ENCODE results near the gene HBS1L.

Gene HBS1L

GRCh38 chr6:135054569-135055498 is at the start of gene HBS1L:
HBS1L (minus strand) TSS chr6:135054822; CDS start chr6:135054691, 131 bp downstream.
- peak; percentile 98 to 99 for ATAC-seq

GRCh38 chr6:135104199-135104598 is 49.6 kb upstream of the HBS1L start:
- no peak for ATAC-seq

- no peak for ATAC-seq
These were observed 47.6 kb upstream of the HBS1L start for GRCh38 chr6:135102191-135102590.

GRCh38 chr6:135097172-135097571 is 42.5 kb upstream of the HBS1L start:
- ATAC-seq: no peak

- ATAC-seq: no peak
These were observed 41.9 kb upstream of the HBS1L start for GRCh38 chr6:135096403-135097130.

- ATAC-seq: no peak
These were observed 41.1 kb upstream of the HBS1L start for GRCh38 chr6:135095716-135096115.

- ATAC-seq: peak; percentile 91 to 93
These were observed 39.8 kb upstream of the HBS1L start for GRCh38 chr6:135094403-135094821.

- ATAC-seq: no peak
These were observed 39.0 kb upstream of the HBS1L start for GRCh38 chr6:135093578-135093977.

GRCh38 chr6:135092724-135093123 is 38.1 kb upstream of the HBS1L start:
- ATAC-seq: no peak

GRCh38 chr6:135090819-135091218 is 36.2 kb upstream of the HBS1L start:
- no peak for ATAC-seq

GRCh38 chr6:135089901-135090300 is 35.3 kb upstream of the HBS1L start:
- no peak for ATAC-seq

GRCh38 chr6:135088818-135089809 is 34.5 kb upstream of the HBS1L start:
- ATAC-seq: peak; percentile 88 to 90

GRCh38 chr6:135088281-135088680 is 33.7 kb upstream of the HBS1L start:
- ATAC-seq: peak in 1 of 2 donors; percentile 14

- ATAC-seq: peak; percentile 15 to 30
These were observed 33.2 kb upstream of the HBS1L start for GRCh38 chr6:135087803-135088202.

- ATAC-seq: no peak
These were observed 32.8 kb upstream of the HBS1L start for GRCh38 chr6:135087403-135087802.

GRCh38 chr6:135086414-135086764 is 31.8 kb upstream of the HBS1L start:
- peak; percentile 29 to 42 for ATAC-seq

- ATAC-seq: no peak
These were observed 31.2 kb upstream of the HBS1L start for GRCh38 chr6:135085700-135086413.

GRCh38 chr6:135084916-135085269 is 30.3 kb upstream of the HBS1L start:
- ATAC-seq: no peak

GRCh38 chr6:135084001-135084915 is 29.6 kb upstream of the HBS1L start:
- ATAC-seq: no peak

- no peak for ATAC-seq
These were observed 27.3 kb upstream of the HBS1L start for GRCh38 chr6:135081966-135082365.

- ATAC-seq: no peak
These were observed 20.4 kb upstream of the HBS1L start for GRCh38 chr6:135075018-135075417.

Data from activated CD4-positive, CD25-positive, alpha-beta regulatory T cell treated with anti-CD3 and anti-CD28 coated beads, Interleukin-2, amount 50 U/mL, for 24 hours (primary cell).